GM10248 (cell line): ENCODE results near the gene ZNF532.

Source experiments
- CTCF ChIA-PET: fragments of 300-600 bp; sonication (Branson Sonifier 250); formaldehyde crosslinking; extraction: SDS; loops from one replicate; lab custom pipeline; 2021; ENCODE audit warnings: antibody characterized with exemption; lab: Yijun Ruan, JAX
- POLR2A ChIA-PET: fragments of 350-650 bp; sonication (Branson Sonifier 250); formaldehyde crosslinking; extraction: SDS; loops from one replicate; lab custom pipeline; 2020; ENCODE audit warnings: antibody characterized with exemption; lab: Yijun Ruan, JAX
- DNase-seq: peaks from one replicate; pipeline ENCODE4 v3.0.0; 2012; ENCODE audit errors: extremely low spot score
- CTCF ChIP-seq: IDR thresholded peaks from 2 replicates; pipeline ENCODE4 v1.5.1; 2012; ENCODE audit warnings: mild to moderate bottlenecking, low read depth; ENCODE audit errors: extremely low read depth, missing control alignments, control extremely low read depth

ZNF532 gene

GRCh38 chr18:58901783-58902182 lies 37.1 kb downstream of the ZNF532 start:
- POLR2A ChIA-PET, result no interaction called here
- TF ChIP-seq CTCF, result no peak
- no peak for DNase-seq
- CTCF ChIA-PET, result no interaction called here

- ChIA-PET CTCF (interaction anchor here (1.1 to 1.5 kb wide), 2 partner anchors 9 to 58 kb away, joined by 4 read pairs; no protein-coding TSS in a partner anchor), POLR2A (no interaction called here)
- DNase-seq, result no peak
- no peak for TF ChIP-seq CTCF
These were observed 38.3 kb downstream of the ZNF532 start for GRCh38 chr18:58902961-58903360.

- POLR2A ChIA-PET, result no interaction called here
- CTCF ChIA-PET, result interaction anchor here (1.1 to 1.5 kb wide), 2 partner anchors 8 to 57 kb away, joined by 4 read pairs; no protein-coding TSS in a partner anchor
- DNase-seq, result no peak
- no peak for TF ChIP-seq CTCF
These were observed 38.9 kb downstream of the ZNF532 start for GRCh38 chr18:58903533-58903932.

- ChIA-PET CTCF (no interaction called here), POLR2A (no interaction called here)
- no peak for TF ChIP-seq CTCF
- DNase-seq, result no peak
These were observed 41.2 kb downstream of the ZNF532 start for GRCh38 chr18:58905777-58906428.

GRCh38 chr18:58908006-58908405 lies 43.3 kb downstream of the ZNF532 start:
- no peak for TF ChIP-seq CTCF
- ChIA-PET POLR2A (no interaction called here), CTCF (interaction anchor here (1.6 kb wide), 1 partner anchor 121 kb away, joined by 3 read pairs; no protein-coding TSS in a partner anchor)
- no peak for DNase-seq

- CTCF ChIA-PET, result no interaction called here
- TF ChIP-seq CTCF, result no peak
- DNase-seq, result no peak
- POLR2A ChIA-PET, result no interaction called here
These were observed 44.8 kb downstream of the ZNF532 start for GRCh38 chr18:58909521-58909920.
